GM12878 (cell line): ENCODE measurements around the gene RAET1E. TPM values are rescaled to one million over a fixed set of nuclear protein-coding genes. Genes with fewer than 3 reads are reported as not detected.

ENCODE experiments used
- ATAC-seq: fragments of 200-7000 bp; cut with Tn5 transposase; 3 replicates; pipeline ENCODE4 v1.9.1; 2020; ENCODE audit warnings: mild to moderate bottlenecking, moderate library complexity
- BruUV-seq: library from RNA; stranded (reverse); fragments of 400-500 nt; replicated peaks from 2 replicates; lab custom pipeline; 2021; lab: Mats Ljungman, UMichigan
- CTCF ChIA-PET: fragments of 300-600 bp; sonication (Branson Sonifier 250); formaldehyde crosslinking; extraction: SDS; loops from one replicate; lab custom pipeline; 2021; ENCODE audit warnings: inconsistent platforms; lab: Yijun Ruan, JAX
- POLR2A ChIA-PET: fragments of 350-600 bp; formaldehyde crosslinking; extraction: SDS; loops from one replicate; lab custom pipeline; 2021; ENCODE audit warnings: inconsistent platforms; lab: Charles Lee
- RAD21 ChIA-PET: fragments of 300-600 bp; sonication (Branson Sonifier 250); formaldehyde crosslinking; loops from one replicate; lab custom pipeline; 2023; ENCODE audit warnings: antibody characterized with exemption; ENCODE audit not compliant: unreplicated experiment; lab: Charles Lee
- SMC1A ChIA-PET: fragments of 300-600 bp; sonication (Branson Sonifier 250); formaldehyde crosslinking; loops from one replicate; lab custom pipeline; 2023; ENCODE audit not compliant: unreplicated experiment, uncharacterized antibody; lab: Charles Lee
- DNase-seq: peaks from one replicate; pipeline ENCODE4 v3.0.0-alpha.2; 2011; ENCODE audit warnings: low read depth, low spot score
- FAIRE-seq: peaks from 3 replicates; lab custom pipeline; 2011; peaks lifted over from hg19 to GRCh38; lab: Jason Lieb, UNC
- H2AFZ ChIP-seq: 2 replicates; pipeline ENCODE4 v1.6.0; 2011; ENCODE audit warnings: low read depth, low read length, control low read depth; ENCODE audit not compliant: control insufficient read depth
- H3K27ac ChIP-seq: 2 replicates; pipeline ENCODE4 v1.5.1; 2011; ENCODE audit warnings: control low read depth; ENCODE audit not compliant: control insufficient read depth, insufficient read depth
- H3K27me3 ChIP-seq, 2 experiments: replicated peaks in 1 of 2; 2 replicates each; pipeline versions ENCODE4 v1.6.0 to v1.6.1; 2011; ENCODE audit warnings: low read length in 1 of 2; ENCODE audit not compliant: control insufficient read depth in 2 of 2, insufficient read depth in 2 of 2
- H3K36me3 ChIP-seq, 2 experiments: 2 replicates each; pipeline ENCODE4 v1.5.1; 2011; ENCODE audit warnings: low read length in 1 of 2; ENCODE audit not compliant: control insufficient read depth in 2 of 2, insufficient read depth in 2 of 2
- H3K4me1 ChIP-seq: 2 replicates; pipeline ENCODE4 v1.6.1; 2011; ENCODE audit warnings: mild to moderate bottlenecking, low read length, moderate library complexity, mixed read lengths; ENCODE audit not compliant: control insufficient read depth, insufficient read depth
- H3K4me2 ChIP-seq: 2 replicates; pipeline ENCODE4 v1.6.0; 2011; ENCODE audit warnings: control low read depth; ENCODE audit not compliant: control insufficient read depth, insufficient read depth
- H3K4me3 ChIP-seq: fragments of 200-600 bp; sonication (generic); 2 replicates; pipeline ENCODE4 v1.5.1; 2016
- H3K79me2 ChIP-seq: 2 replicates; pipeline ENCODE4 v1.6.0; 2011; ENCODE audit warnings: low read length; ENCODE audit not compliant: control insufficient read depth, insufficient read depth
- H3K9ac ChIP-seq: 2 replicates; pipeline ENCODE4 v1.8.0; 2011; ENCODE audit warnings: low read length, control low read depth, mixed read lengths; ENCODE audit not compliant: control insufficient read depth, insufficient read depth
- H3K9me3 ChIP-seq: replicated peaks from 3 replicates; pipeline ENCODE4 v1.5.1; 2011; ENCODE audit warnings: mild to moderate bottlenecking, low read length; ENCODE audit not compliant: control insufficient read depth, insufficient read depth
- H4K20me1 ChIP-seq: 2 replicates; pipeline ENCODE4 v1.6.0; 2011; ENCODE audit not compliant: control insufficient read depth, insufficient read depth
- CBX5 ChIP-seq: sonication (generic); IDR thresholded peaks from 2 replicates; pipeline ENCODE4 v1.6.1; 2016; ENCODE audit warnings: low read depth, moderate library complexity, mild to moderate bottlenecking, inconsistent platforms
- CHD1 ChIP-seq: IDR thresholded peaks from 2 replicates; pipeline ENCODE4 v1.6.1; 2012; ENCODE audit warnings: low read depth, low read length, improper control_type of control experiment
- EGR1 ChIP-seq, 2 experiments: IDR thresholded peaks; 1 replicate in 1 of 2; 2 replicates in 1 of 2; pipeline ENCODE4 v1.6.1; 2011 to 2012; ENCODE audit warnings: low read depth in 2 of 2, low read length in 2 of 2, borderline replicate concordance in 1 of 2, mild to moderate bottlenecking in 1 of 2, moderate library complexity in 1 of 2
- ETV6 ChIP-seq, 2 experiments: fragments of 450-650 bp in 1 of 2; IDR thresholded peaks in 1 of 2; conservative IDR thresholded peaks in 1 of 2; 2 replicates each; pipeline ENCODE4 v1.6.1; 2014; ENCODE audit warnings: antibody characterized with exemption in 1 of 2, borderline replicate concordance in 1 of 2, low read depth in 1 of 2, mild to moderate bottlenecking in 1 of 2, moderate library complexity in 1 of 2
- JUND ChIP-seq: IDR thresholded peaks from 2 replicates; pipeline ENCODE4 v1.6.1; 2012; ENCODE audit warnings: low read depth, mild to moderate bottlenecking, low read length, improper control_type of control experiment, moderate library complexity
- KLF5 ChIP-seq: fragments of 450-650 bp; IDR thresholded peaks from 2 replicates; pipeline ENCODE4 v1.6.1; 2014; ENCODE audit warnings: mild to moderate bottlenecking; ENCODE audit not compliant: partially characterized antibody
- MEF2B ChIP-seq: fragments of 450-650 bp; IDR thresholded peaks from 2 replicates; pipeline ENCODE4 v1.6.1; 2018; ENCODE audit warnings: mild to moderate bottlenecking, moderate library complexity; ENCODE audit not compliant: partially characterized antibody, poor library complexity, severe bottlenecking
- MXI1 ChIP-seq: fragments of 150-350 bp; IDR thresholded peaks from 2 replicates; pipeline ENCODE4 v1.6.1; 2011; ENCODE audit warnings: low read depth, mild to moderate bottlenecking, inconsistent platforms, low read length, improper control_type of control experiment
- NR2C2 ChIP-seq: IDR thresholded peaks from 2 replicates; pipeline ENCODE4 v1.6.1; 2011; ENCODE audit warnings: borderline replicate concordance, low read depth; ENCODE audit not compliant: control insufficient read depth, insufficient read length
- NRF1 ChIP-seq: conservative IDR thresholded peaks from 2 replicates; pipeline ENCODE4 v1.6.1; 2011; ENCODE audit warnings: mild to moderate bottlenecking, low read depth, low read length, improper control_type of control experiment
- RUNX3 ChIP-seq: IDR thresholded peaks from 2 replicates; pipeline ENCODE4 v1.6.1; 2012; ENCODE audit warnings: low read length, inconsistent platforms
- SMAD1 ChIP-seq: fragments of 450-650 bp; IDR thresholded peaks from 2 replicates; pipeline ENCODE4 v1.6.1; 2018; ENCODE audit warnings: mild to moderate bottlenecking, low read depth; ENCODE audit not compliant: partially characterized antibody
- SRF ChIP-seq, 2 experiments: IDR thresholded peaks; 2 replicates each; pipeline ENCODE4 v1.6.1; 2011; ENCODE audit warnings: low read depth in 2 of 2, low read length in 2 of 2, mild to moderate bottlenecking in 1 of 2, moderate library complexity in 1 of 2
- TCF12 ChIP-seq: IDR thresholded peaks from 2 replicates; pipeline ENCODE4 v1.6.1; 2011; ENCODE audit warnings: low read depth, mild to moderate bottlenecking, low read length
- YBX1 ChIP-seq: fragments of 450-650 bp; IDR thresholded peaks from 2 replicates; pipeline ENCODE4 v1.6.1; 2016; ENCODE audit warnings: antibody characterized with exemption
- ZNF217 ChIP-seq: fragments of 450-650 bp; IDR thresholded peaks from 2 replicates; pipeline ENCODE4 v1.6.1; 2017; ENCODE audit warnings: antibody characterized with exemption, mild to moderate bottlenecking
- WGBS: methylation state at CpG from one replicate; pipeline ENCODE4 v1.1.6; 2016; ENCODE audit warnings: low lambda C conversion rate; ENCODE audit not compliant: insufficient replicate concordance, insufficient coverage; ENCODE audit errors: missing lambda C conversion rate; 5-methylcytosine and 5-hydroxymethylcytosine counted together
- in situ Hi-C: fragments of 300-500 bp; cut with MboI; formaldehyde crosslinking; loops from 9 replicates; pipeline ENCODE4 v1.14.3; 2018; ENCODE audit warnings: mixed read lengths
- intact Hi-C: fragments of 100-400 bp; cut with micrococcal nuclease; formaldehyde crosslinking; loops from one replicate; pipeline ENCODE4 v1.14.2; 2022; ENCODE audit not compliant: unreplicated experiment
- polyA plus RNA-seq, 11 experiments: library from polyadenylated mRNA; depleted of rRNA in 4 of 11; unstranded in 6 of 11; stranded (reverse) in 5 of 11; fragments of >200 nt; fragmentation: Nextera tagmentation in 4 of 11; fragmentation: Illumina TruSeq in 1 of 11; extraction: Ambion mirVana in 4 of 11; extraction: Trizol in 1 of 11; gene quantifications; 1 replicate in 1 of 11; 2 replicates in 10 of 11; pipeline versions ENCODE4 v1.2.1 to v1.2.3, GENCODE V29; 2011 to 2016; ENCODE audit warnings: inconsistent platforms in 2 of 11, missing spikeins in 2 of 11, low read depth in 1 of 11
- total RNA-seq, 4 experiments: library from RNA; depleted of rRNA in 3 of 4; stranded (reverse); fragments of >200 nt in 3 of 4; fragmentation: Illumina TruSeq in 1 of 4; extraction: Trizol in 1 of 4; gene quantifications; 2 replicates each; pipeline versions ENCODE4 v1.2.1 to v1.2.3, GENCODE V29; 2013 to 2021
- TF ChIP-seq, protein P1 (sequence below): fragments of 150-350 bp; IDR thresholded peaks from 2 replicates; pipeline ENCODE4 v1.6.1; 2014; ENCODE audit warnings: mild to moderate bottlenecking, low read depth, low read length

RAET1E gene
- total and polyA plus RNA-seq, 10 of the 15 experiments (the other 5 are each of a cell fraction or from before 2014, with no cell fraction given): not detected

DNA sequence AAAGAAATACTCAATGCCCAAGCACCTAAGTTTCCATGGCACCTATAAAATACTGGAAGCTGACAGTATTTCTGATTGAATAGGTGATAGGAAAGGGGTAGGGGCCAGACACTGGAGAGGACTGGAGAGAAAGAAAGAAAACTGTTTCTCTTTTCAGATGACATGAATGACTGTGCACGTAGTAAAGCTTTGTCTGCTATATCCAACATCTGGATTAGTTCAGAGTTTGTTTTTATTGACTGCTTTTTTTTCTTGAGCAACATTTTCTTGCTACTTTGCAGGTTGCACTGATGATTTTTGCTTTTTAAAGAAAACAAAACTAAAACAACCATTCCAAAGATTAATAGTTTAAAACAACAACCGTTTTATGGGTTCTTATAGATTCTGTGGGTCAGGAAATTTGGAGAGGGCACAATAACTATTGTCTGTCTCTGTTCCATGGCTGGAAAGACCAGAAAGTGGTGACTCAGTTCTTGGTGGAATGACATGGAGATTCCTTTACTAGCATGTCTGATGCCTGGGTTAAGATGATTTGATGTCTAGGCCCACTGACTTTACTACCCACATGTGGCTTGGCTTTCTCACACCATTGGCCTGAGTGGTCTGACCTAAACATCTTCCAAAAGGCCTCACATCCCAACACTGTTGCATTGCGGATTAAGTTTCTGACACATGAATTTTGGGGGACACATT, 21.5 kb downstream of the RAET1E start:
- ChIA-PET POLR2A (no interaction called here), SMC1A (no interaction called here), RAD21 (no interaction called here), CTCF (no interaction called here)
- no peak for ATAC-seq
- TF ChIP-seq RUNX3: no peak
- TF ChIP-seq NR2C2: no peak
- no peak for TF ChIP-seq JUND
- no peak for TF ChIP-seq TCF12
- TF ChIP-seq ZNF217: no peak
- no peak for TF ChIP-seq NRF1
- TF ChIP-seq SRF (IDR thresholded peaks at IDR 0.05; ENCODE audit: low read depth in 2 of 2, low read length in 2 of 2): no peak
- Histone ChIP-seq H3K9me3 (no peaks in the 10 kb centered on the region), H3K4me2 (no peak overlapping the region), H3K4me1 (no peaks in the 10 kb centered on the region), H3K36me3 (no peaks in the 10 kb centered on the region), H3K9ac (no peak overlapping the region), H3K27ac (no peak overlapping the region), H3K4me3 (no peak overlapping the region), H3K79me2 (no peaks in the 10 kb centered on the region), H2AFZ (no peak overlapping the region), H4K20me1 (no peaks in the 10 kb centered on the region), H3K27me3 (peaks cover 0 to 3% of the 10 kb centered on the region in 2 experiments; a peak in 3 of 4 replicates)
- in situ Hi-C loops (no loop called here), intact Hi-C loops (no loop called here)
- FAIRE-seq: no peak
- DNase-seq: no peak
- 10% methylated on average over 3 of the region's 3 CpGs for WGBS
- no TSS peak for BruUV-seq

DNA sequence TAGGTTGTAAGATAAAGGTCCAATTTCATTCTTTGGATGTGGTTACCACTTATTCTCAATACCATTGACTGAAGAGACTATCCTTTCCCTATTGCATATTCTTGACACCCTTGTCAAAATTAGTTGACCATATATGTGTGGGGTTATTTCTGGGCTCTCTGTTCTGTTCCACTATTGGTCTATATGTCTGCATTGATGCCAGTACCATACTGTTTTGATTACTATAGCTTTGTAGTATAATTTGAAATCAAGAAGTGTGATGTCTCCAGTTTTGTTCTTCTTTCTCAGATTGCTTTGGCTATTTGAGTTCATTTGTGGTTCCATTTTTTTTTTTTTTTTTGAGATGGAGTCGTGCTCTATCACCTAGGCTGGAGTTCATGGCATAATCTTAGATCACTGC, 25.7 kb downstream of the RAET1E start:
- Histone ChIP-seq H3K27ac (no peak overlapping the region), H3K27me3 (no peaks in the 10 kb centered on the region; a peak in 4 of 4 replicates), H3K4me1 (no peaks in the 10 kb centered on the region), H3K9me3 (no peaks in the 10 kb centered on the region; the same call in 2 of the 3 replicates), H2AFZ (no peak overlapping the region), H3K36me3 (no peaks in the 10 kb centered on the region), H4K20me1 (no peaks in the 10 kb centered on the region), H3K4me2 (no peak overlapping the region), H3K9ac (no peak overlapping the region), H3K79me2 (no peaks in the 10 kb centered on the region), H3K4me3 (no peak overlapping the region)
- no peak for ATAC-seq
- POLR2A ChIA-PET: no interaction called here
- SMC1A ChIA-PET: interaction anchor here (0.6 kb wide), 1 partner anchor 973 kb away, joined by 3 read pairs; no protein-coding TSS in a partner anchor
- RAD21 ChIA-PET: no interaction called here
- TF ChIP-seq MXI1: no peak
- no peak for TF ChIP-seq CBX5
- no peak for TF ChIP-seq MEF2B
- TF ChIP-seq, protein P1, sequence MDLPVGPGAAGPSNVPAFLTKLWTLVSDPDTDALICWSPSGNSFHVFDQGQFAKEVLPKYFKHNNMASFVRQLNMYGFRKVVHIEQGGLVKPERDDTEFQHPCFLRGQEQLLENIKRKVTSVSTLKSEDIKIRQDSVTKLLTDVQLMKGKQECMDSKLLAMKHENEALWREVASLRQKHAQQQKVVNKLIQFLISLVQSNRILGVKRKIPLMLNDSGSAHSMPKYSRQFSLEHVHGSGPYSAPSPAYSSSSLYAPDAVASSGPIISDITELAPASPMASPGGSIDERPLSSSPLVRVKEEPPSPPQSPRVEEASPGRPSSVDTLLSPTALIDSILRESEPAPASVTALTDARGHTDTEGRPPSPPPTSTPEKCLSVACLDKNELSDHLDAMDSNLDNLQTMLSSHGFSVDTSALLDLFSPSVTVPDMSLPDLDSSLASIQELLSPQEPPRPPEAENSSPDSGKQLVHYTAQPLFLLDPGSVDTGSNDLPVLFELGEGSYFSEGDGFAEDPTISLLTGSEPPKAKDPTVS: no peak
- no peak for TF ChIP-seq SMAD1
- TF ChIP-seq KLF5: no peak
- TF ChIP-seq EGR1 (IDR thresholded peaks at IDR 0.05; ENCODE audit: borderline replicate concordance in 1 of 2, low read depth in 2 of 2, low read length in 2 of 2): no peak
- TF ChIP-seq CHD1: no peak
- TF ChIP-seq YBX1: no peak
- no peak for TF ChIP-seq ETV6 (conservative IDR thresholded peaks at IDR 0.05 in 1 of 2, IDR thresholded peaks at IDR 0.05 in 1 of 2; ENCODE audit: borderline replicate concordance in 1 of 2, low read depth in 1 of 2)
- no peak for TF ChIP-seq SRF (IDR thresholded peaks at IDR 0.05; ENCODE audit: low read depth in 2 of 2, low read length in 2 of 2)
- DNase-seq: no peak
- FAIRE-seq: no peak
- in situ Hi-C loops (no loop called here), intact Hi-C loops (no loop called here)
- no TSS peak for BruUV-seq
- CTCF ChIA-PET: interaction anchor here (0.7 kb wide), 1 partner anchor 1100 kb away, joined by 3 read pairs; no protein-coding TSS in a partner anchor
- WGBS: no CpG with 5 or more reads among the region's 1 CpG
